ENCODE data around the gene LAMA2. TPM values are rescaled to one million over a fixed set of nuclear protein-coding genes. Genes with fewer than 3 reads are reported as not detected.

LAMA2 gene
- total RNA-seq, 1 experiment from 2014 or later = 0.04 TPM

- Histone ChIP-seq H2AFZ (ENCODE audit: low read length) (no peak overlapping the region), H3K27me3 (ENCODE audit: low read length) (no peaks in the 10 kb centered on the region), H3K36me3 (ENCODE audit: insufficient read depth, low read length) (no peaks in the 10 kb centered on the region)
Observed at GRCh38 chr6:129320892-129321291, 438.0 kb downstream of the LAMA2 start.

GRCh38 chr6:129321303-129321702 lies 438.4 kb downstream of the LAMA2 start:
- Histone ChIP-seq H3K4me2 (ENCODE audit: low read depth, low read length, poor library complexity, severe bottlenecking) (no peak overlapping the region), H3K79me2 (ENCODE audit: low read length) (no peaks in the 10 kb centered on the region), H2AFZ (ENCODE audit: low read length) (no peak overlapping the region), H3K4me3 (ENCODE audit: low read length) (no peak overlapping the region), H3K9me3 (ENCODE audit: low read length) (no peaks in the 10 kb centered on the region), H3K27me3 (ENCODE audit: low read length) (no peaks in the 10 kb centered on the region), H3K9ac (ENCODE audit: low read length) (no peak overlapping the region), H4K20me1 (ENCODE audit: insufficient read depth, low read depth, low read length) (no peaks in the 10 kb centered on the region), H3K27ac (ENCODE audit: low read length) (no peak overlapping the region), H3K36me3 (ENCODE audit: insufficient read depth, low read length) (no peaks in the 10 kb centered on the region), H3K9me2 (replicated peaks; ENCODE audit: insufficient read depth, low read length) (no peaks in the 10 kb centered on the region), H3K4me1 (ENCODE audit: low read length) (no peaks in the 10 kb centered on the region)
- no peak for DNase-seq

More at GRCh38 chr6:129320892-129321291, 438.0 kb downstream of the LAMA2 start:
- H3K4me3 ChIP-seq (ENCODE audit: low read length) = no peak overlapping the region
- no peak overlapping the region for H3K9ac ChIP-seq (ENCODE audit: low read length)
- H4K20me1 ChIP-seq (ENCODE audit: insufficient read depth, low read depth, low read length) = no peaks in the 10 kb centered on the region
- no peaks in the 10 kb centered on the region for H3K79me2 ChIP-seq (ENCODE audit: low read length)
- no peak for DNase-seq
- no peaks in the 10 kb centered on the region for H3K9me3 ChIP-seq (ENCODE audit: low read length)
- H3K9me2 ChIP-seq (replicated peaks; ENCODE audit: insufficient read depth, low read length) = no peaks in the 10 kb centered on the region
- no peak overlapping the region for H3K27ac ChIP-seq (ENCODE audit: low read length)
- H3K4me2 ChIP-seq (ENCODE audit: low read depth, low read length, poor library complexity, severe bottlenecking) = no peak overlapping the region
- H3K4me1 ChIP-seq (ENCODE audit: low read length) = no peaks in the 10 kb centered on the region

GRCh38 chr6:129324345-129324744 lies 441.4 kb downstream of the LAMA2 start:
- DNase-seq = no peak
- Histone ChIP-seq H3K9me2 (replicated peaks; ENCODE audit: insufficient read depth, low read length) (no peaks in the 10 kb centered on the region), H3K4me2 (ENCODE audit: low read depth, low read length, poor library complexity, severe bottlenecking) (no peak overlapping the region), H3K27me3 (ENCODE audit: low read length) (no peaks in the 10 kb centered on the region), H3K36me3 (ENCODE audit: insufficient read depth, low read length) (no peaks in the 10 kb centered on the region), H3K9me3 (ENCODE audit: low read length) (no peaks in the 10 kb centered on the region), H4K20me1 (ENCODE audit: insufficient read depth, low read depth, low read length) (no peaks in the 10 kb centered on the region), H3K27ac (ENCODE audit: low read length) (no peak overlapping the region), H3K4me3 (ENCODE audit: low read length) (no peak overlapping the region), H3K9ac (ENCODE audit: low read length) (no peak overlapping the region), H3K4me1 (ENCODE audit: low read length) (no peaks in the 10 kb centered on the region), H3K79me2 (ENCODE audit: low read length) (no peaks in the 10 kb centered on the region), H2AFZ (ENCODE audit: low read length) (no peak overlapping the region)

- Histone ChIP-seq H3K27me3 (ENCODE audit: low read length) (no peaks in the 10 kb centered on the region), H3K9ac (ENCODE audit: low read length) (no peak overlapping the region), H2AFZ (ENCODE audit: low read length) (no peak overlapping the region), H3K27ac (ENCODE audit: low read length) (no peak overlapping the region), H3K4me1 (ENCODE audit: low read length) (no peaks in the 10 kb centered on the region), H3K4me3 (ENCODE audit: low read length) (no peak overlapping the region), H3K9me3 (ENCODE audit: low read length) (no peaks in the 10 kb centered on the region), H3K4me2 (ENCODE audit: low read depth, low read length, poor library complexity, severe bottlenecking) (no peak overlapping the region), H3K79me2 (ENCODE audit: low read length) (no peaks in the 10 kb centered on the region), H4K20me1 (ENCODE audit: insufficient read depth, low read depth, low read length) (no peaks in the 10 kb centered on the region), H3K9me2 (replicated peaks; ENCODE audit: insufficient read depth, low read length) (no peaks in the 10 kb centered on the region), H3K36me3 (ENCODE audit: insufficient read depth, low read length) (no peaks in the 10 kb centered on the region)
- DNase-seq = no peak
Observed at GRCh38 chr6:129329678-129330077, 446.7 kb downstream of the LAMA2 start.

GRCh38 chr6:129331450-129332138 lies 448.7 kb downstream of the LAMA2 start:
- no peak overlapping the region for H2AFZ ChIP-seq (ENCODE audit: low read length)
- H3K27ac ChIP-seq (ENCODE audit: low read length) = no peak overlapping the region
- H3K36me3 ChIP-seq (ENCODE audit: insufficient read depth, low read length) = no peaks in the 10 kb centered on the region
- H3K4me3 ChIP-seq (ENCODE audit: low read length) = no peak overlapping the region
- H3K79me2 ChIP-seq (ENCODE audit: low read length) = no peaks in the 10 kb centered on the region
- no peaks in the 10 kb centered on the region for H3K9me3 ChIP-seq (ENCODE audit: low read length)
- DNase-seq = no peak
- no peak overlapping the region for H3K9ac ChIP-seq (ENCODE audit: low read length)
- no peaks in the 10 kb centered on the region for H3K27me3 ChIP-seq (ENCODE audit: low read length)
- no peaks in the 10 kb centered on the region for H4K20me1 ChIP-seq (ENCODE audit: insufficient read depth, low read depth, low read length)
- H3K4me2 ChIP-seq (ENCODE audit: low read depth, low read length, poor library complexity, severe bottlenecking) = no peak overlapping the region
- H3K9me2 ChIP-seq (replicated peaks; ENCODE audit: insufficient read depth, low read length) = no peaks in the 10 kb centered on the region
- H3K4me1 ChIP-seq (ENCODE audit: low read length) = no peaks in the 10 kb centered on the region

GRCh38 chr6:129335792-129336191 lies 452.9 kb downstream of the LAMA2 start:
- H3K79me2 ChIP-seq (ENCODE audit: low read length) = no peaks in the 10 kb centered on the region
- no peak for DNase-seq
- H3K9ac ChIP-seq (ENCODE audit: low read length) = no peak overlapping the region
- H3K27ac ChIP-seq (ENCODE audit: low read length) = no peak overlapping the region
- no peaks in the 10 kb centered on the region for H3K36me3 ChIP-seq (ENCODE audit: insufficient read depth, low read length)
- H3K9me3 ChIP-seq (ENCODE audit: low read length) = no peaks in the 10 kb centered on the region
- H3K4me3 ChIP-seq (ENCODE audit: low read length) = no peak overlapping the region
- H3K4me1 ChIP-seq (ENCODE audit: low read length) = no peaks in the 10 kb centered on the region
- H4K20me1 ChIP-seq (ENCODE audit: insufficient read depth, low read depth, low read length) = no peaks in the 10 kb centered on the region
- no peaks in the 10 kb centered on the region for H3K9me2 ChIP-seq (replicated peaks; ENCODE audit: insufficient read depth, low read length)
- no peak overlapping the region for H3K4me2 ChIP-seq (ENCODE audit: low read depth, low read length, poor library complexity, severe bottlenecking)
- H2AFZ ChIP-seq (ENCODE audit: low read length) = no peak overlapping the region
- no peaks in the 10 kb centered on the region for H3K27me3 ChIP-seq (ENCODE audit: low read length)

- Histone ChIP-seq H3K4me2 (ENCODE audit: low read depth, low read length, poor library complexity, severe bottlenecking) (no peak overlapping the region), H3K9me2 (replicated peaks; ENCODE audit: insufficient read depth, low read length) (no peaks in the 10 kb centered on the region), H4K20me1 (ENCODE audit: insufficient read depth, low read depth, low read length) (no peaks in the 10 kb centered on the region), H3K9me3 (ENCODE audit: low read length) (no peaks in the 10 kb centered on the region), H3K27me3 (ENCODE audit: low read length) (no peaks in the 10 kb centered on the region), H2AFZ (ENCODE audit: low read length) (no peak overlapping the region), H3K79me2 (ENCODE audit: low read length) (no peaks in the 10 kb centered on the region), H3K27ac (ENCODE audit: low read length) (no peak overlapping the region), H3K36me3 (ENCODE audit: insufficient read depth, low read length) (no peaks in the 10 kb centered on the region), H3K4me1 (ENCODE audit: low read length) (no peaks in the 10 kb centered on the region), H3K4me3 (ENCODE audit: low read length) (no peak overlapping the region), H3K9ac (ENCODE audit: low read length) (no peak overlapping the region)
- no peak for DNase-seq
Observed at GRCh38 chr6:129338683-129339082, 455.7 kb downstream of the LAMA2 start.

GRCh38 chr6:129340983-129341382 lies 458.0 kb downstream of the LAMA2 start:
- no peak for DNase-seq
- H3K79me2 ChIP-seq (ENCODE audit: low read length) = no peaks in the 10 kb centered on the region
- H4K20me1 ChIP-seq (ENCODE audit: insufficient read depth, low read depth, low read length) = no peaks in the 10 kb centered on the region
- no peaks in the 10 kb centered on the region for H3K36me3 ChIP-seq (ENCODE audit: insufficient read depth, low read length)
- no peaks in the 10 kb centered on the region for H3K9me2 ChIP-seq (replicated peaks; ENCODE audit: insufficient read depth, low read length)
- no peak overlapping the region for H3K4me2 ChIP-seq (ENCODE audit: low read depth, low read length, poor library complexity, severe bottlenecking)
- no peak overlapping the region for H3K27ac ChIP-seq (ENCODE audit: low read length)
- no peaks in the 10 kb centered on the region for H3K4me1 ChIP-seq (ENCODE audit: low read length)
- H3K4me3 ChIP-seq (ENCODE audit: low read length) = no peak overlapping the region
- no peaks in the 10 kb centered on the region for H3K27me3 ChIP-seq (ENCODE audit: low read length)
- H3K9me3 ChIP-seq (ENCODE audit: low read length) = no peaks in the 10 kb centered on the region
- H3K9ac ChIP-seq (ENCODE audit: low read length) = no peak overlapping the region
- no peak overlapping the region for H2AFZ ChIP-seq (ENCODE audit: low read length)
